Pancreas (tissue), 10 donors: ENCODE results near the gene PTH1R. TPM values are rescaled to one million over a fixed set of nuclear protein-coding genes. Genes with fewer than 3 reads are reported as not detected.
A peak's percentile ranks its signal among the peaks of the same experiment; 100 is the strongest.

ENCODE experiments used
- ATAC-seq, 4 donors: fragments of 200-7000 bp; cut with Tn5 transposase; one replicate each; pipeline versions ENCODE4 v1.8.0 to v1.9.1; 2020; ENCODE audit warnings: mild to moderate bottlenecking in 4 of 4, moderate library complexity in 4 of 4
- DNase-seq, 6 donors: peaks; one replicate each; pipeline ENCODE4 v3.0.0-alpha.2; 2020
- FAIRE-seq: peaks from 2 replicates; lab custom pipeline; 2012; peaks lifted over from hg19 to GRCh38; lab: Jason Lieb, UNC
- H3K27ac ChIP-seq, 4 donors: fragments of 200-600 bp; sonication (generic); 1 replicate in 3 of 4; 2 replicates in 1 of 4; pipeline versions ENCODE4 v1.5.0 to v1.8.0; 2020
- H3K27me3 ChIP-seq, 4 donors: fragments of 200-600 bp; one replicate each; pipeline ENCODE4 v1.8.0; 2021
- H3K36me3 ChIP-seq, 3 donors: fragments of 200-600 bp; sonication (generic) in 1 of 3; one replicate each; pipeline versions ENCODE4 v1.5.0 to v1.8.0; 2020 to 2021
- H3K4me1 ChIP-seq, 3 donors: fragments of 200-600 bp; one replicate each; pipeline ENCODE4 v1.8.0; 2021
- H3K4me3 ChIP-seq, 4 donors: fragments of 200-600 bp; sonication (generic) in 2 of 4; one replicate each; pipeline versions ENCODE4 v1.5.0 to v1.8.0; 2020 to 2021
- H3K9me3 ChIP-seq, 4 donors: fragments of 200-600 bp; one replicate each; pipeline ENCODE4 v1.8.0; 2021
- CTCF ChIP-seq, 4 donors: fragments of 200-600 bp; sonication (generic) in 3 of 4; IDR thresholded peaks; one replicate each; pipeline versions ENCODE4 v1.5.0 to v1.8.0; 2021; ENCODE audit warnings: antibody characterized with exemption in 4 of 4
- WGBS, 2 donors: extraction: QIAGEN DNeasy Blood & Tissue Kit; methylation state at CpG; one replicate each; pipeline ENCODE4 v1.1.7; 2013; 5-methylcytosine and 5-hydroxymethylcytosine counted together
- intact Hi-C, 3 donors: fragments of 100-400 bp; cut with DNase I; formaldehyde crosslinking; loops; one replicate each; pipeline versions ENCODE4 v1.11.1 to v1.14.2; 2022
- polyA plus RNA-seq, 2 donors: library from polyadenylated mRNA; stranded (reverse); fragments of 200-250 nt; gene quantifications; one replicate each; pipeline ENCODE4 v1.2.3, GENCODE V29; 2013
- total RNA-seq, 6 donors: library from RNA; stranded (reverse); fragmentation: NEBNext Ultra II Directional in 4 of 6; extraction: Animal tissue kit (Norgen Biotek cat#: 25700) in 4 of 6; gene quantifications; one replicate each; pipeline versions ENCODE4 v1.2.1 to v1.2.4, GENCODE V29; 2021 to 2023
- donor health status: healthy with polysubstance abuse.
- donor health status: DM: no; HTN: no; CAD: no; lungs with moderate emphysema.
- donor health status: DM: no; HTN: no; CAD: no.
- donor health status: control.
- donor health status: control.
- donor health status: Bipolar disorder and iron deficiency.
- donor health status: DM: yes; HTN: yes; CAD: no.
- donor health status: DM: no; HTN: no; CAD: no.
- donor health status: DM: no; HTN: no; CAD: no.
- donor health status: DM: yes; HTN: yes; CAD: no.

PTH1R gene
- total and polyA plus RNA-seq, 8 donors, result 0.49 to 34.8 (median 2.0) TPM

- no peak overlapping the region for H3K27ac ChIP-seq
- no peak for FAIRE-seq
Measured at GRCh38 chr3:46906471-46907058, 29.0 kb downstream of the PTH1R start.

GRCh38 chr3:46907271-46907670, 29.8 kb downstream of the PTH1R start:
- ATAC-seq (no peak), FAIRE-seq (no peak)
- intact Hi-C loops, result loop anchor here in 1 of 3 donors (10.0 kb wide), 1 partner anchor 202 kb away; the partner anchor contains the start of gene TMIE

More at GRCh38 chr3:46906471-46907058, 29.0 kb downstream of the PTH1R start:
- intact Hi-C loops, result loop anchor here in 1 of 3 donors (10.0 kb wide), 1 partner anchor 202 kb away; the partner anchor contains the start of gene TMIE
- Histone ChIP-seq H3K4me3 (no peak overlapping the region), H3K4me1 (peaks cover 0 to 6% (median 3%) of the 10 kb centered on the region in 3 donors), H3K27me3 (no peaks in the 10 kb centered on the region), H3K36me3 (no peaks in the 10 kb centered on the region), H3K9me3 (no peaks in the 10 kb centered on the region)
- 67 to 69% methylated on average over 1 to 4 of the region's 4 CpGs for WGBS, 2 donors
- peak in 1 of 6 donors; percentile 53 for DNase-seq
- no peak for ATAC-seq
- TF ChIP-seq CTCF (IDR thresholded peaks at IDR 0.05), result no peak

GRCh38 chr3:46907960-46908293, 30.4 kb downstream of the PTH1R start:
- no peak overlapping the region for H3K27ac ChIP-seq
- ATAC-seq, result no peak
- no peaks in the 10 kb centered on the region for H3K36me3 ChIP-seq
- DNase-seq, result no peak
- 9 to 14% methylated on average over 1 of the region's 1 CpG for WGBS, 2 donors
- no peaks in the 10 kb centered on the region for H3K9me3 ChIP-seq
- intact Hi-C loops, result loop anchor here in 1 of 3 donors (10.0 kb wide), 1 partner anchor 203 kb away; the partner anchor contains the start of gene TMIE
- H3K4me3 ChIP-seq, result no peak overlapping the region
- no peak for TF ChIP-seq CTCF (IDR thresholded peaks at IDR 0.05)
- H3K4me1 ChIP-seq, result peaks cover 0 to 6% (median 3%) of the 10 kb centered on the region in 3 donors
- H3K27me3 ChIP-seq, result no peaks in the 10 kb centered on the region
- no peak for FAIRE-seq

More at GRCh38 chr3:46907271-46907670, 29.8 kb downstream of the PTH1R start:
- no peaks in the 10 kb centered on the region for H3K27me3 ChIP-seq
- peaks cover 0 to 6% (median 3%) of the 10 kb centered on the region in 3 donors for H3K4me1 ChIP-seq
- WGBS, 2 donors, result 64 to 65% methylated on average over 12 of the region's 12 CpGs
- DNase-seq, result peak in 2 of 6 donors; percentile 19 to 59
- no peak overlapping the region for H3K27ac ChIP-seq
- no peak overlapping the region for H3K4me3 ChIP-seq
- TF ChIP-seq CTCF (IDR thresholded peaks at IDR 0.05), result no peak
- no peaks in the 10 kb centered on the region for H3K36me3 ChIP-seq
- H3K9me3 ChIP-seq, result no peaks in the 10 kb centered on the region

DNA sequence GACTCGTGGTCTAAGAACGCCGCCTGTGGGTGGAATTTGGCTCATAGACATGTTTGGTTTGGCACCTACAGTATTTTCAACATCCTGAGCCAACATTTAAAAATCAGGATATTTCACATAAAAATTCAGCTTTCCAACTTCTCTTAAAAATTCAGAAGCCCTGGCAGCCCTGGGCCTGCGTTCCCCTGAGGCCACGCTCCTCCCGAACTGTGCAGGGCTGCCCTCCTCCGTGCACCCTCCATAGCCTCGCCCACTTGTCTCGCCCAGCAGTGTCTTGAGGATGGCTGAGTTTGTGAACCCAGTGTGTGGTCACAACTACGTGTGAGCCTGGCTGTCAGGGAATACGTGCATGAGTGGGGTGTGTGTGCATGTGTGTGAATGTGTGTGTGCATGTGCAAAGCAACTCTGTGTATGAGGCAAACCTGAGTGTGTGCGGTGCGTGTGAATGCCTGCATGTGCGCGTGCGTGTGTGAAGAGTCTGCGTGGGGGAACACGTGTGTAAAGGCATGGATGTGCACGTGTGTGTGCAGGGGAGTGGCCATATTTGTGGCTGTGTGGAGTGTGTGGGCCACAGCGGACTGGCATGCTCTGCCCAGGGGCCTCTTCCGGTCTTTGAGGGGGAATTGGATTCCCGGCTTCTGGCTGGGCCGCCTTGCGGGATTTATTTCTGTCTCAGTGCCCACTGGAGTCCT, 30.9 kb downstream of the PTH1R start:
- 47 to 56% methylated on average over 24 of the region's 24 CpGs for WGBS, 2 donors
- no peak overlapping the region for H3K27ac ChIP-seq
- intact Hi-C loops, result loop anchor here in 1 of 3 donors (10.0 kb wide), 1 partner anchor 204 kb away; the partner anchor contains the start of gene TMIE

More for the DNA sequence above, 30.9 kb downstream of the PTH1R start:
- Histone ChIP-seq H3K4me3 (no peak overlapping the region), H3K4me1 (peaks cover 0 to 6% (median 3%) of the 10 kb centered on the region in 3 donors), H3K9me3 (no peaks in the 10 kb centered on the region), H3K36me3 (no peaks in the 10 kb centered on the region), H3K27me3 (no peaks in the 10 kb centered on the region)
- peak; percentile 25 to 55 (median 34) for ATAC-seq
- FAIRE-seq, result no peak
- DNase-seq, result peak in 2 of 6 donors; percentile 37 to 53
- TF ChIP-seq CTCF (IDR thresholded peaks at IDR 0.05), result no peak
